Ammon's horn (tissue), 1 donor: ENCODE measurements around the gene GPR135.

Experiments used
- DNase-seq: peaks from one replicate; pipeline ENCODE4 v3.0.0-alpha.2; 2016; ENCODE audit warnings: low spot score

The GPR135 gene, protein sequence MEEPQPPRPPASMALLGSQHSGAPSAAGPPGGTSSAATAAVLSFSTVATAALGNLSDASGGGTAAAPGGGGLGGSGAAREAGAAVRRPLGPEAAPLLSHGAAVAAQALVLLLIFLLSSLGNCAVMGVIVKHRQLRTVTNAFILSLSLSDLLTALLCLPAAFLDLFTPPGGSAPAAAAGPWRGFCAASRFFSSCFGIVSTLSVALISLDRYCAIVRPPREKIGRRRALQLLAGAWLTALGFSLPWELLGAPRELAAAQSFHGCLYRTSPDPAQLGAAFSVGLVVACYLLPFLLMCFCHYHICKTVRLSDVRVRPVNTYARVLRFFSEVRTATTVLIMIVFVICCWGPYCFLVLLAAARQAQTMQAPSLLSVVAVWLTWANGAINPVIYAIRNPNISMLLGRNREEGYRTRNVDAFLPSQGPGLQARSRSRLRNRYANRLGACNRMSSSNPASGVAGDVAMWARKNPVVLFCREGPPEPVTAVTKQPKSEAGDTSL

DNA sequence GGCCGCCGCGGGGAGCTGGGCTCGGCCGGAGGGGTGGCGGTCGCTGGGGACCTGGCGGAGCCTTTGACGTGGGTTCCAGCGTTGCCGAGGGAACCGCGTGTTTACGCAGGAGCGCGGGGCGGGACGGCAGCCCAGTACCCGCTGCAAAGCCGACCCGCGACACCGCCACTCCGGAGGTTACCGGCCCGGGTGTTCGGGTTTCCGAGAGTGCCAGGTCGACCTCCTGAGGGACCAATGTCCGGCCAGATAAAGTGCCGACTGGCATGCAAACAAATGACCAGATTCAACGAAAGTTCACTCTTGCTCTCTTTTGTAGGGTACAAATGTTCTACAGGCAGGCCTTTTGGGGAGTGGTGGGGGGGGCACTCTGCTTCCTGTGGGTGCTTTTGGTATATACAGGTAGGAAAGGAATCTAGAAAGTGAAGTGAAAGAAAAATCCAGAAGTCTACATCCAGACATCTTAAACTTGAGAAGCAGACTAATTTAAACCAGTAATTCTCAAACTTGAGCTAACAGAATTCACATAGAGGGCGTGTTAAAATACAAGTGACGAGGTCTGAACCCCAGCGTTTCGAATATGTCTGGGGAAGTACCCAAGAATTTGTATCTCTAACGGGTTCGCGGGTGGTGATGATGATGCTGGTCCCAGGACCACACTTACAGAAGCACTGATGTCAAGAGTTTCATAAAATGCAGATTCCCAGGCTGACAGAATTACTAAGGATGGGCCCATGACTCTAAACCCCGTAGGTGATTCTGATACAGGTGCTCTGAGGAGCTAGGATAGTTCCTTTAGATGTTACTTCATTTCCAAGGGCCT, at the start of gene GPR135:
GPR135 (minus strand) TSS at position 65 of the 820 bp plus-strand sequence. CDS start 154 bp downstream, outside the sequence.
- DNase-seq, result peak; percentile 69

DNA sequence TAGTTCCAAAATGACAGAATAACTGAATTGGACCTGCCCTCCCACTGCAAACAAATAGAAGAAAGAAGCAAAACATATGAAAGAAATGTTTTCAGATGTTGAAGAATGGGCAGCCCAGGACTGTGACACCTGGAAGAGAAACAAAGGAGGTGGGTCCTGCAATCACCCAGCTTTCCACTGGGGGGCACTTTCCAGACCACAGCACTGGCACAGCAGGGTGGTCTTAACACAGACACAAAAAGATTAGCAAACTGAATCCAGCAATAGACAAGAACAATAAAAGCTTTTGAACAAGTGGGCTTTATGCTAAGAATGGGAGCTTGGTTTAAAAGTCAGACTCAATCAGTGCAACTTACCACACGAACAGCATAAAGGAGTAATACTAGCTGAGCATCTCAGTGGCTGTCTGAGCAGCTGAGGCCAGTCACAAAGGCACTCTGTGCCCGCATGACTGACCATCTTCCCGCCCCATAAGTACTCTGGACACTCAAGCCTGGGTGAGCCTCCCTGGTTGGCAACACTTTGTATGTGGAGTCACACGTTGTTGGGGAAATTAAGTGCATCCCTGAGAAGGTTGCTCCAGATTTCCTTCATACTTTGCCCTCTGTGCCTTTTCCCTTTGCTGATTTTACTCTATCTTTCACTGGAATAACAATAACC, 46.9 kb upstream of the GPR135 start:
- no peak for DNase-seq

DNA sequence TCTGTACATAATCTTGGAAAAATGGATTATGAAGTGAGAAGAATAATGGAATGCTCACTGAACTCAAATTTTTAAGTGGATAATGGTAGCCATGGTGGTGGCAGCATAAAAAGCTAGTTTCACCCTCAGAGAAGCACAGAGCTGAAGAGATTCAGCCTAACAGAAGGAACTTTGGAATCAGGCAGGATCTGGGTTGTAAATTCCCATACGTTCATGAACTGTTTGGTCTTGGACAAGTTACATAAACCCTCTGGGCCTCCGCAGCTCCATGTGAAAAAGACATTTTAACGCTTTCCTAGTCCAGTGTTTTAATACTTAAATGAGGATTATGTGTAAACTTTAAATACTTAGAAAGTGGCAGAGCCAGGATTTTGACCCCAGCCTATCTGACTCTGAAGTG, 45.8 kb upstream of the GPR135 start:
- DNase-seq, result no peak

DNA sequence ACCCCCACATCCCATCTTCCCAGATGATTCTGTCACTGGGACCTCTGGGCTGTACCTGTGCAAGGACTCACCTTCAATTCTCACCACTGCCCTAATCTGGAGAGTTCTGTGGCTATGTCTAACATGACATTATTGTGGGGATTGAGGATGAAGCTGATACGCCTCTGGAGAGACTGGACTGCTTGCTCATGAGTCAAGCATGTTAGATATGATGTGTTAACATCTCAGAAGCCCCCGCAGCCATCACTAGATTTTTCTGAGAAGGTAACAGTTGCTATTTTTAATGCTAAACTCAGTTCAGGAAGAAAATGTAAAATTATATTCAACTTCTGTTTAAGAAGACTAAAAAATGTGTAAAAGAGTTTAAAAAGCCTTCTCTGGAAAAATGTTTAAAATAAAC, 44.8 kb upstream of the GPR135 start:
- no peak for DNase-seq

DNA sequence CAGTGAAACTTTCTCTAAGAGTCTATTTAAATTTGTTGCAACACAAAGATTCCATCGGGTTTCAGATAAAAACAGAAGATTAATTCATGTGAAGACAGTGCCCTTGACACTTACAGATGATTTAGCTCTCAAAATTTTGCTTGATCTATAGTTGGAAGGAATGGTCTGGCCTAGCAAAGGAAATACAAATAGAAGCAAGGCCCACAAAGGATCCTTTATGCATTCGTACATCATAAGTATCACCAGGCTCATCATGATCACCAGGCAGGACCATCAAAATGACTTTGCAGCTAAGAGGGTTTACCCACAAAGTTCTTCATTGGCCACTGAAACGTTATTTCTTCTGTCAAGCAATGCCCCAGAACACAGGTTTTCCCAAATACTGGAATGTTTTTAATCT, 43.9 kb upstream of the GPR135 start:
- DNase-seq, result no peak

- no peak for DNase-seq
These were observed 42.5 kb upstream of the GPR135 start for GRCh38 chr14:59507752-59508103.

DNA sequence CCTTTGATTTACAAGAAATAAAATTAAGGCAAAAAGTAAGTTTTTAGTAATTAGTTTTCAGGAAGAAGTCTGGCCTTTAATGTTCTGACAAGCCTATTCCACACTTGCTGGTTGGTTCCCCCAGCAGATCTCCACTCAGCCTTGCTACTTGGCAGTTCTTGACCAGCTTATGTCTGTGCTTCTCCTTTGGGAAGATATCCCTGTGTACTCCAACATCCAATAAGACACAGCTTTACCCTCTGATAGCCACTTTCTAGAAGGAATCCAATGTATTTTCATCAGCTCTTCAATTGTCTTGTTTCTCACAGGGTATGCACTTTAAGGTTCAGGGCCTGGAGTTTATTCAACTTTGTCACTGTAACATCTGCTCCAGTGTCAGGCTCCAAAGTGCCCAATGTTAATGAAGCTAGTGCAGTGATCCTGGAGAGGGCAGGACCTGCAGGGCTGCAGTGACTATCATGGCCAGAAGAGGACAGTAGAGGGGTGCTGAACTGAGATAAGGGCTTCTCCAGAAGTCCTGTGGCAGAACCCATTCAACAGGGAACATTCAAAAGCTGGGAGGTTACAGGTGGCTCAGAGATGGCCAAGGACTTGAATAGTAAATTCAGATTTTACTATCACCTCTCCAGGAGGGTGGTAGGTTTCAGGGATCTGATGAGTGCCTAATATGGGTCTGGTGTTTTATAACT, 42.0 kb upstream of the GPR135 start:
- peak; percentile 58 for DNase-seq

GRCh38 chr14:59503256-59503655, 38.1 kb upstream of the GPR135 start:
- DNase-seq, result no peak

DNA sequence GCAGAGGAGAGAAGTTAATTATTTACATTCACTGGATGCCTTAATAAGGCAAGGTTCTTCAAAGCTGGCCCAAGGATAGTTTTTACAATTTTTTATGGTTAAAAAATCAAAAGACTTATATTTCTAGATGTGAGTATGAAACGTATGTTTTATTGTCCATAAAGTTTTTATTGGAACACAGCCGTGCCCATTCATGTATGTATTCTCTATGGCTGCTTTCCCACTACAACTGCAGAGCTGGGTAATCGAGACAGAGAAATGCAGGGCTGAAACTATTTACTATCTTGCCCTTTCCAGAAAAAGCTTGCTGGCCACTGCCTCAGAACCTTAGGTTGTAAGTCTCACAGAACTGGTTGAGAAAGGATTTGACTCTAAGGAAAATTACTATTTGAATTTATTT, 35.6 kb upstream of the GPR135 start:
- no peak for DNase-seq

DNA sequence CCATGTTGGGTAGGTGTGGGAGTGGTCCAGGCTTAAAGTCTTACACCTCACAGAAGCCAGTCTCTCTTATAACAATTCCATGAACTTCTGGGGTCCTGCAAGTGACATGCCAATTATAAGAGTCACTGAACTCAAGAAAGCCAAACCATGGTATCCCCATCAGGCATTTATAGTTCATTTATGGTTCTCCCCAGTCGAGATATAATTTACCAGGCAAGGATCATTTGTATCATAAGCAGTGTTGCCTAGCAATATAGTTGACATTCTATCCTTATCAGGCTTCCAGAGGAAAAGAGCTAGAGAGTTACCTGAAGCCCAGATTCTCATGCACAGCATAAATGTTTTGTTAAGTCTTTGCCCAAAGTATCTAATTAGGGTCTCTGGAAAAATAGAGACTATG, 27.2 kb upstream of the GPR135 start:
- no peak for DNase-seq

DNA sequence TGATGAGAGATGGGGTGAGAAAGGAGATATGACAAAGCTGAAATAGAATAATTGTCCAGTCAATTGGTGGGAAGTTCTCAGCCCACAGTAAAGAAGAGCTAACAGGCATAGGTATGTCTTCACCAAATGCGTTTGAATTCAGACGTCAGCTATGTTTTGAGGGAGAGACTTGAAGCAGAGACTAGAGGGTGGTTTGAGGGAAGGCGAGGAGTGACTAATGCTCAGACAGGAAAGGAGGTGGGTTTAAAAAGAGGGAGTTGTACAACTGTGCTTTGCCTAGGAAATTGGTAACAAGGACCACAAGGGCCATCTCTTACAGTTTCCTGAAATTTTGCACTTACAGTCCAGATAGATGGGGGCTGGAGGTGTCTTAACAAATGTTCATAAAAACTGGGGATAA, 25.6 kb upstream of the GPR135 start:
- no peak for DNase-seq

- no peak for DNase-seq
These were observed 19.5 kb upstream of the GPR135 start for GRCh38 chr14:59484639-59485175.

GRCh38 chr14:59483819-59484638, 18.8 kb upstream of the GPR135 start, which contains the start of the genes JKAMP and L3HYPDH:
Gene JKAMP (plus strand): TSS chr14:59484517. CDS start chr14:59484590, 73 bp downstream.
Gene L3HYPDH (minus strand): TSS chr14:59484408. CDS start chr14:59484316, 92 bp downstream.
- peak; percentile 96 for DNase-seq

DNA sequence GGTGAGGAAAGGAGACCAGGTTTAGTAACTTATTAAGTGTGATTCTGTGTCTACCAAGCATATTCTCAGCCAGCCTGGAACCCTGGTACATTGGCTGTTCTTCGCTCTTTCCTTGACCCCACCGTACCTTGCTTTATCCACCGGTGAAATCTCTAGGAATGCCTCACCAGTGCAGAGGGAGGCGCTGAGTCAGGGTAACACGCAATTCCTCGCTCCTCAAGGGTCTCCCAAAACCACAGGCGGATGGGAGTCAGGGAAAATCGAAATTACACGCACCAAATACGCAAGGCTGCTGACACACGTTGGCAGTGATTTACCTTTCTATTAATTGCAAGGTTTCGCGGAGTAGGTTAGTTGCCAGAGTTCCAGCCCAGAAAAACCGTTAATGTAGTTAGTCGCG, 18.2 kb upstream of the GPR135 start:
- peak; percentile 35 for DNase-seq

DNA sequence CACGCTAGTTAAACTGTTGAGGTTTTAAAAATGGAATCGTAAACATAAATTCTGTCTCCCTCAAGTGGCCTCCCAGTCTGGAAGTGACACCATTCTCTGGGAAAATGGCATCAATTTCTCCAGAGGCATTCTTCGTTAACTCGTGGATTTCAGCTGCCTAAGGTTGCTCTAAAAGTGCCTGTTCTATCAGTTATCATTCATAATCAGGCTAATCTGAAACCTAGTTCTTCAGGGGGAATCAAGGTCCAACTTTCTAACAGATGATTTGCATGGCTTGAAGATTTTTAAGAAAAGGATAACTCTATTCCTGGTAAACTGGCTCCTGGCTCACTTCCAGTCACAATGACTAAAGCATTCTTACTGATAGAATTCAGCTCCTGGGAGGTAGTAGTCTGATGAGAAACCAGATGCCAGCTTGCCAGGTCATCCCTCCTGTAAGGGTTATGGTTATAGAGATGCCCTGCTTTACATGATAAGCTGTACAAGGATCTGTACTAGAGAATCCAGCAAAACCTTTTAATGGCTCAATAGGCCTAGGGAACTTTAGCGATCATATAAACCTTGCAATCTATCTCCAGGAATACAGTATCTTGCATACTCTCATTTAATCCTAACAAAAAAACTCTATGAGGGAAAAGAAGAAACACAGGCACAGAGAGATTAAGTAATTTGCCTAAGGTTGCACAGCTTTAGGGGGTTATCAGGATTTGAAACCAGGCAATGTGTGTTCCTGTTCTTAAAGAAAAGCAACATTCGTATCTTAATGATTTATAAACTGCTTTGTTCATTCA, 17.6 kb upstream of the GPR135 start:
- no peak for DNase-seq

DNA sequence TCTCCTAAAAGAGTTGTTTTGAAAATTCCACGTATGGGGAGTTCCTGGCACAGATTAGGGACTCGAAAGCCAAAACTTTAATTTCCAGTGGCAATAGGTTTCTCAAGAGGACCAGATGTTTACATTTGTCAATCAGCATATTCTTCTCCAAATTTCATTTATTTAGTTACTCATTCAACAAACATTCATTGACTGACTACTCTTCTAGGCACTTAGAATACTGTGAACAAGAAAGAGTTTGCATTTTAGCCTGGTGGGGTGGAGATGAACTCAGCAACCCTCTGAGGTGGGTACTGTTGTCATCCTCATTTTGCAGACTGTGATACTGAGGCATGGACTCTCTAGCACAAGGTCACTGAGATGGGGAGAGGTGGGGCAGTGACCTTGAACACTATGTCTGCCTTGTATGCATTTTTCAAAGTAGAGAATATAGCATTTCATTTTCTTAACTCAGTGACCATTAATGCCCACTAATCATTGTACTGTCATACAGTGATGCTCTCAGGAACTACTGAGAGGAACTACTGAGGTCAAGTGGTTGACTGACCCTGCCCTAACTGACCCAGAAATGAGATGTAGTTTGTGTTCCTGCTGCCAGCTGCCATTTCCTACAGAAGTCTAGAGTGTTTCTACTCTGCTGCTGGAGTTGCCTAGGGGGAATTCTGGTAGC, 16.8 kb upstream of the GPR135 start:
- DNase-seq, result no peak

DNA sequence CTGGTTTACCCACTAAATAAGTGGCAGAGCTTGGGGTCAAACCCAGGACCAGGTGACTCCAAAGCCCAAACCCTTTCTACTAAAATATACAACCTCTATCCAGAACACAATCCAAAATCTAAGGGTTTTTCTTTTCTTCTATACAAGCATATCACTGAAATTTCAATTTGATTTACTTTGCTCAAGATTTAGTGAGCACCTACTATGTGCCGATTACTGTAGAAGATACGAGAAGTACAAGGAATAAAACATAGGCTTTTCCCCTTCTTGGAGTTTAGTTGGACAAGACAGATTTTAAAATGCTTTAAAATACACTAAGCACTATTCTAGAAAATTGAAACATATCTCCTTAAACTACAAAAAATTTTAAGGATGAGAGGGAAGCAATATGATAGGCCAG, 16.2 kb upstream of the GPR135 start:
- DNase-seq, result no peak

DNA sequence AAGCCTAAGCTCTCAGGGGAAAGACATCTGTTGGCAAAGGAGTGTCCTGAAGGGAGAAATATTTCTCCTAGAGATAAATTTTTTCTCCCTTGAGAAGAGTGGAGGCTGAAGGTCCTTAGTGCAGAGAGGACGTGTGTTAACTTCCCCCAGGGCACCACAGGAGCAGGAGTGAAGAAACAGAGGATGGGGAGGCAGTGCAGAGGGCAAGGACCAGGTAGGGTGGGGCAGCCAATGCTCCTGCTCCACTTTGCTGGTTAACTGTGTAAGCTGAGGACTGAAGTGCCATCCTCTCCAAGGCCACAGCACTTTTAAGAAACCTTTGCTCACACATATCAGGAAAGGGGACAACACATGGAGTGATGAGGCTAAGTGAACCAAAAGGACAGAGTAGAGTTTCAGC, 15.0 kb upstream of the GPR135 start:
- DNase-seq, result no peak

DNA sequence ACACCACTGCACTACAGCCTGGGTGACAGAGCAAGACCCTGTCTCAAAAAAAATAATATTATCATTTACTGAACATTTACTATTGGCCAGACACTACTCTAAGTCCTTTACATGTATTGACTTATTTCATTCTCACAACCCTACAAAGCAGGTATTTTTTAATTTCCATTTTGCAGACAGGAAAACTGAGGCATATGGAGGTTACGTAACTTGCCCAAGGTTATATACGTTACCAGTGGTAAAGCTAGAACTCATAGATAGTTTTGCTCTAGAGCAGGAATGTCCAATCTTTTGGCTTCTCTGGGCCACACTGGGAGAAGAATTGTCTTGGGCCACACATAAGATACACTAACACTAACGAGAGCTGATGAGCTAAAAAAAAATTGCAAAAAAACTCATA, 13.4 kb upstream of the GPR135 start:
- no peak for DNase-seq
